ENCODE data around the gene TTLL3. TPM values are rescaled to one million over a fixed set of nuclear protein-coding genes. Genes with fewer than 3 reads are reported as not detected.

Gene TTLL3, protein sequence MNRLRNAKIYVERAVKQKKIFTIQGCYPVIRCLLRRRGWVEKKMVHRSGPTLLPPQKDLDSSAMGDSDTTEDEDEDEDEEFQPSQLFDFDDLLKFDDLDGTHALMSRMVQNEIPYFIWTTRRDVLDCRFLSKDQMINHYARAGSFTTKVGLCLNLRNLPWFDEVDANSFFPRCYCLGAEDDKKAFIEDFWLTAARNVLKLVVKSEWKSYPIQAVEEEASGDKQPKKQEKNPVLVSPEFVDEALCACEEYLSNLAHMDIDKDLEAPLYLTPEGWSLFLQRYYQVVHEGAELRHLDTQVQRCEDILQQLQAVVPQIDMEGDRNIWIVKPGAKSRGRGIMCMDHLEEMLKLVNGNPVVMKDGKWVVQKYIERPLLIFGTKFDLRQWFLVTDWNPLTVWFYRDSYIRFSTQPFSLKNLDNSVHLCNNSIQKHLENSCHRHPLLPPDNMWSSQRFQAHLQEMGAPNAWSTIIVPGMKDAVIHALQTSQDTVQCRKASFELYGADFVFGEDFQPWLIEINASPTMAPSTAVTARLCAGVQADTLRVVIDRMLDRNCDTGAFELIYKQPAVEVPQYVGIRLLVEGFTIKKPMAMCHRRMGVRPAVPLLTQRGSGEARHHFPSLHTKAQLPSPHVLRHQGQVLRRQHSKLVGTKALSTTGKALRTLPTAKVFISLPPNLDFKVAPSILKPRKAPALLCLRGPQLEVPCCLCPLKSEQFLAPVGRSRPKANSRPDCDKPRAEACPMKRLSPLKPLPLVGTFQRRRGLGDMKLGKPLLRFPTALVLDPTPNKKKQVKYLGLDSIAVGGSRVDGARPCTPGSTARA
- polyA plus RNA-seq: 47.6 and 78.3 TPM in 2 replicates
- polyA minus RNA-seq: 23.4 and 24.6 TPM in 2 replicates

DNA sequence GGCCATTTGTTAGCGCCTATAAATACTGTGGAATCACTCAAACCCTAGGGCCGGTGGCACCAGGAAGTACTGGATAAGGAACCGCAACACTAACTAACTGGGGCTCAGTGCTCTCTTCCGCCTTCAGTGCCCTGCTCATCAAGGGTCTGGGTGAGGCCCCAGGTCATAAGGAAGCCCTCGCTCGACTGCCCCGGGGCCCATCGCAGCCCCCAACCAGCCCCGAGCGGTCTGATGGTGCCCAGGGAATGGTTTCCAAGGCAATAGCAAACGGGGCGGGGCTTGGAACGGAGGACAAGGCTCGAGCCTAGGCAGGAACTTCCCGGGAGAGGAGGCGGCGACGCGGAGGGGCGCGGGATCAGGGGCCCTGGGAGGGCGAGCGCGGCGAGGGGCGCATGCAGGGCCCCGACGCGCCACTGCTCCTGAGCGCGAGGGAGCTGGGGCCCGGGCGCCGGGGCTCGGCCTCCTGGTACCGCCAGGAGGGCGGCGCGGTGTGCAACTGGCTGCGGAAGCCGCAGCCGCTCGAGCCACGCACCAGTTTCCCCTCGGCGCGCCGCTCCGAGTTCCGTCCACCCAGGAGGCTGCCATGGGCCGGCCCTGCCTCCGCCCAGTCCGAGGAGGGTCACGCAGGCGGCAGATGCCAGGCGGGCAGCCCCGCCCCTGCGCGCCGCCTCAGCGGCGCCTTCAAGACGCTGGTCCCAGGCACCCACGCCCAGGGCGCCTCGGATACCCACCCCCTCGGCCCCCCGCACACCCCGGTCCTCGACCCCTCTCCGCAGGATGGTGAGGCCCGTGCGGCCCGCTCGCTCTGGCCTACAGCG lies at the start of gene TTLL3:
TSS of gene TTLL3 (plus strand) at position 648 of the 818 bp plus-strand sequence. CDS start 400 bp downstream, outside the sequence.
- H3K27ac ChIP-seq (ENCODE audit: low read length): no peak within 1 kb of the TSS
- peak within 1 kb of the TSS; percentile 66 for H3K4me3 ChIP-seq (ENCODE audit: low read length)
- H3K79me2 ChIP-seq (replicated peaks; ENCODE audit: insufficient read depth, low read length): no peaks in the 10 kb centered on the region
- H4K20me1 ChIP-seq (ENCODE audit: insufficient read depth): no peaks in the 10 kb centered on the region
- TF ChIP-seq, protein P1, sequence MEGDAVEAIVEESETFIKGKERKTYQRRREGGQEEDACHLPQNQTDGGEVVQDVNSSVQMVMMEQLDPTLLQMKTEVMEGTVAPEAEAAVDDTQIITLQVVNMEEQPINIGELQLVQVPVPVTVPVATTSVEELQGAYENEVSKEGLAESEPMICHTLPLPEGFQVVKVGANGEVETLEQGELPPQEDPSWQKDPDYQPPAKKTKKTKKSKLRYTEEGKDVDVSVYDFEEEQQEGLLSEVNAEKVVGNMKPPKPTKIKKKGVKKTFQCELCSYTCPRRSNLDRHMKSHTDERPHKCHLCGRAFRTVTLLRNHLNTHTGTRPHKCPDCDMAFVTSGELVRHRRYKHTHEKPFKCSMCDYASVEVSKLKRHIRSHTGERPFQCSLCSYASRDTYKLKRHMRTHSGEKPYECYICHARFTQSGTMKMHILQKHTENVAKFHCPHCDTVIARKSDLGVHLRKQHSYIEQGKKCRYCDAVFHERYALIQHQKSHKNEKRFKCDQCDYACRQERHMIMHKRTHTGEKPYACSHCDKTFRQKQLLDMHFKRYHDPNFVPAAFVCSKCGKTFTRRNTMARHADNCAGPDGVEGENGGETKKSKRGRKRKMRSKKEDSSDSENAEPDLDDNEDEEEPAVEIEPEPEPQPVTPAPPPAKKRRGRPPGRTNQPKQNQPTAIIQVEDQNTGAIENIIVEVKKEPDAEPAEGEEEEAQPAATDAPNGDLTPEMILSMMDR (IDR thresholded peaks at IDR 0.05; ENCODE audit: poor library complexity, severe bottlenecking): no peak
- TF ChIP-seq RAD21 (conservative IDR thresholded peaks at IDR 0.05): no peak
- no peak for TF ChIP-seq TAF1 (IDR thresholded peaks at IDR 0.05; ENCODE audit: low read depth)
- no peak for TF ChIP-seq EZH2 (IDR thresholded peaks at IDR 0.05; ENCODE audit: borderline replicate concordance, insufficient read depth, low read length, poor library complexity, severe bottlenecking)
- peak; percentile 17 for TF ChIP-seq POLR2AphosphoS5 (IDR thresholded peaks at IDR 0.05)
- peak within 1 kb of the TSS; percentile 10 for H3K4me2 ChIP-seq (ENCODE audit: low read length)
- H3K9ac ChIP-seq (ENCODE audit: low read length): peak within 1 kb of the TSS; percentile 66
- H3K9me3 ChIP-seq (ENCODE audit: low read length): no peaks in the 10 kb centered on the region
- no peaks in the 10 kb centered on the region for H3F3A ChIP-seq (ENCODE audit: insufficient read depth, low read length, poor library complexity, severe bottlenecking)
- H3K36me3 ChIP-seq (ENCODE audit: insufficient read depth, low read length): no peaks in the 10 kb centered on the region
- no peaks in the 10 kb centered on the region for H3K9me2 ChIP-seq (ENCODE audit: insufficient read depth, low read length)
- no peaks in the 10 kb centered on the region for H3K27me3 ChIP-seq (ENCODE audit: insufficient read depth, low read depth, low read length)
- H2AFZ ChIP-seq (ENCODE audit: low read depth, low read length): peak within 1 kb of the TSS; percentile 52

DNA sequence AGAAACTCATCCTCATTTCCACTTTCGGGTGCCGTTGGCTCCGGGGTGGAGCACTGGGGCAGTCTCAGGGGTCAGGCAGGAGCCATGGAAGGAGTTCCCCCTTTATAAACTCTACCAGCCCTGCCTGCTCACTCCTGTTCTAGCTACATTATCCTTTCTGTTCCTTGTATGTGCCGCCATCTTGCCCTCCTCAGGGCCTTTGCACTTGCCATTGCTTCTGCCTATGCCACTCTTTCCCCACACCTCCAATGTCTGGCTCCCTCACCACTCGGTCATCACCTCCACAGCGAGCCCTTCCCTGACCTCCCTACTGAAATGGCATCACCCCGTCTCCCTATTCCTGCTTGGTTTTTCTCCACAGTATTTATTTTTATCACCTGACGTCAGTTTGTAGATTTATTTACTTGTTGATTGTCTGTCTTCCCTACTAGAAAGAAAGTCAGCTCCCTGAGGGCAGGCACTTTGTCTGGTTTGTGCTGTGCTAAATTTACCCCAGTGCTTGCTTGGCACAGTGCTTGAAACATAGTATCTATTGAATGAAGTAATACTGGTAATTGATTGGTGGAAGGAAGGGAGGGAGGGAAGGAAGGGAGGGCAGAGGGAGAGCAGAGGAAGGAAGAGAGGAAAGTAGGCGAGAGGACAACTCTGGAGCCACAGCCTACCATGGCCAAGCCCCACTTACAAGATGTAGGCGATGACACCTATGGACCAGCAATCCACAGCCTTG lies 49.1 kb upstream of the TTLL3 start:
- Histone ChIP-seq H3F3A (ENCODE audit: insufficient read depth, low read length, poor library complexity, severe bottlenecking) (no peaks in the 10 kb centered on the region), H3K36me3 (ENCODE audit: insufficient read depth, low read length) (no peaks in the 10 kb centered on the region), H4K20me1 (ENCODE audit: insufficient read depth) (no peaks in the 10 kb centered on the region), H2AFZ (ENCODE audit: low read depth, low read length) (no peak overlapping the region), H3K9me3 (ENCODE audit: low read length) (no peaks in the 10 kb centered on the region), H3K27me3 (ENCODE audit: insufficient read depth, low read depth, low read length) (no peaks in the 10 kb centered on the region), H3K79me2 (replicated peaks; ENCODE audit: insufficient read depth, low read length) (no peaks in the 10 kb centered on the region), H3K9ac (ENCODE audit: low read length) (no peak overlapping the region), H3K27ac (ENCODE audit: low read length) (no peak overlapping the region), H3K9me2 (ENCODE audit: insufficient read depth, low read length) (no peaks in the 10 kb centered on the region), H3K4me2 (ENCODE audit: low read length) (no peak overlapping the region), H3K4me3 (ENCODE audit: low read length) (no peak overlapping the region)
- TF ChIP-seq POLR2AphosphoS5 (IDR thresholded peaks at IDR 0.05): no peak
- no peak for TF ChIP-seq EZH2 (IDR thresholded peaks at IDR 0.05; ENCODE audit: borderline replicate concordance, insufficient read depth, low read length, poor library complexity, severe bottlenecking)
- TF ChIP-seq RAD21 (conservative IDR thresholded peaks at IDR 0.05): no peak
- TF ChIP-seq, protein P1 (IDR thresholded peaks at IDR 0.05; ENCODE audit: poor library complexity, severe bottlenecking): no peak
- TF ChIP-seq TAF1 (IDR thresholded peaks at IDR 0.05; ENCODE audit: low read depth): no peak
- TF ChIP-seq REST (IDR thresholded peaks at IDR 0.05; ENCODE audit: borderline replicate concordance): no peak
- TF ChIP-seq SMC3 (conservative IDR thresholded peaks at IDR 0.05; ENCODE audit: poor library complexity): no peak
- no peak for TF ChIP-seq MXI1 (conservative IDR thresholded peaks at IDR 0.05; ENCODE audit: poor library complexity, severe bottlenecking)
